ENCODE results near the gene ECE1.

DNA sequence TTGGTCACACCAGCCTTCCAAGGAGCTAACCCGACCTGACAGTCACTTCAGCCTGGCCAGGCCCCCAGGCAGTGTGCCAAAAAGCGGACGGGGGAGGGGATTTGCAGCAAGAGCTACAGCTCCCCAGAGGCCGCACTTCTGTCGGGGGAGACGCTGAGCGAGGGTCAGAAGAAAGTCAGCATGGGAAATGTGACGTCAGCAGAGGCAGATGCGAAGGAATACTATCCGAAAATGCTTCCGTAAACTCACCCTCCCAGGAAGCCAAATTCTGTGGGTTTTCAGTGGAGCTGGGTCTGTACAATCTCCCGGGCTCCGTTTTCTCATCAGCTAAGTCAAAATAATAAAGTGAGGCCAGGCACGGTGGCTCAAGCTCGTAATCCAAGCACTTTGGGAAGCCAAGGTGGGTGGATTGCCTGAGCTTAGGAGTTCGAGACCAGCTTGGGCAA, 28.5 kb upstream of the ECE1 start:
- no peak for TF ChIP-seq POLR2A (IDR thresholded peaks at IDR 0.05)
- TF ChIP-seq, protein P1, sequence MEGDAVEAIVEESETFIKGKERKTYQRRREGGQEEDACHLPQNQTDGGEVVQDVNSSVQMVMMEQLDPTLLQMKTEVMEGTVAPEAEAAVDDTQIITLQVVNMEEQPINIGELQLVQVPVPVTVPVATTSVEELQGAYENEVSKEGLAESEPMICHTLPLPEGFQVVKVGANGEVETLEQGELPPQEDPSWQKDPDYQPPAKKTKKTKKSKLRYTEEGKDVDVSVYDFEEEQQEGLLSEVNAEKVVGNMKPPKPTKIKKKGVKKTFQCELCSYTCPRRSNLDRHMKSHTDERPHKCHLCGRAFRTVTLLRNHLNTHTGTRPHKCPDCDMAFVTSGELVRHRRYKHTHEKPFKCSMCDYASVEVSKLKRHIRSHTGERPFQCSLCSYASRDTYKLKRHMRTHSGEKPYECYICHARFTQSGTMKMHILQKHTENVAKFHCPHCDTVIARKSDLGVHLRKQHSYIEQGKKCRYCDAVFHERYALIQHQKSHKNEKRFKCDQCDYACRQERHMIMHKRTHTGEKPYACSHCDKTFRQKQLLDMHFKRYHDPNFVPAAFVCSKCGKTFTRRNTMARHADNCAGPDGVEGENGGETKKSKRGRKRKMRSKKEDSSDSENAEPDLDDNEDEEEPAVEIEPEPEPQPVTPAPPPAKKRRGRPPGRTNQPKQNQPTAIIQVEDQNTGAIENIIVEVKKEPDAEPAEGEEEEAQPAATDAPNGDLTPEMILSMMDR (IDR thresholded peaks at IDR 0.05): no peak
